A673 (cell line): ENCODE data around the gene FAM209B.

Experiments
- EZH2 ChIP-seq: fragments of 200-600 bp; sonication (generic); IDR thresholded peaks from 2 replicates; pipeline ENCODE4 v1.6.1; 2017; ENCODE audit warnings: borderline replicate concordance, low read depth, mild to moderate bottlenecking, mixed read lengths, antibody characterized with exemption, low read length; ENCODE audit not compliant: poor library complexity, severe bottlenecking
- TF ChIP-seq, protein P1 (sequence below): fragments of 300-800, 200-600 bp; sonication (generic); conservative IDR thresholded peaks from 2 replicates; pipeline ENCODE4 v1.5.1; 2017; ENCODE audit warnings: low read depth, mild to moderate bottlenecking, antibody characterized with exemption, low read length, moderate library complexity, mixed read lengths

DNA sequence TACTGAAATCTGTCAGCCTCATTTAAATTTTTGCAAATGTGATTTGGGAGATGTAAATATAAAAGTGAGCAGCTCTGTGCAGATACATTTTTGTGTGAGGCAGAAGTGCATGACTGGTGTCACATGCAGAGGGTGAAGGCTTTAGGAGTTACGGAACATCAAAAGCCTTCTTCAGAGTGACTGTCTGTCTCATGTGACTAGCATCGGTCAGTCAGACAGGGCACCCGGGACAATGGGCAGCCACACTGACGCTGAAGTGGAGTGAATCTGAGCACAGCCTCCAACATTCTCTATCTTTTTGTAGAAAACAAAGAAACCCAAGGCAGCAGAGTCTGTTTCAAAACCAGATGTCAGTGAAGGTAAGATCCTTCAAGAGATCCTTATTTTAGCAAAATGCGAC, 16.4 kb upstream of the FAM209B start:
- TF ChIP-seq, protein P1, sequence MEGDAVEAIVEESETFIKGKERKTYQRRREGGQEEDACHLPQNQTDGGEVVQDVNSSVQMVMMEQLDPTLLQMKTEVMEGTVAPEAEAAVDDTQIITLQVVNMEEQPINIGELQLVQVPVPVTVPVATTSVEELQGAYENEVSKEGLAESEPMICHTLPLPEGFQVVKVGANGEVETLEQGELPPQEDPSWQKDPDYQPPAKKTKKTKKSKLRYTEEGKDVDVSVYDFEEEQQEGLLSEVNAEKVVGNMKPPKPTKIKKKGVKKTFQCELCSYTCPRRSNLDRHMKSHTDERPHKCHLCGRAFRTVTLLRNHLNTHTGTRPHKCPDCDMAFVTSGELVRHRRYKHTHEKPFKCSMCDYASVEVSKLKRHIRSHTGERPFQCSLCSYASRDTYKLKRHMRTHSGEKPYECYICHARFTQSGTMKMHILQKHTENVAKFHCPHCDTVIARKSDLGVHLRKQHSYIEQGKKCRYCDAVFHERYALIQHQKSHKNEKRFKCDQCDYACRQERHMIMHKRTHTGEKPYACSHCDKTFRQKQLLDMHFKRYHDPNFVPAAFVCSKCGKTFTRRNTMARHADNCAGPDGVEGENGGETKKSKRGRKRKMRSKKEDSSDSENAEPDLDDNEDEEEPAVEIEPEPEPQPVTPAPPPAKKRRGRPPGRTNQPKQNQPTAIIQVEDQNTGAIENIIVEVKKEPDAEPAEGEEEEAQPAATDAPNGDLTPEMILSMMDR: no peak
- no peak for TF ChIP-seq EZH2
